Measurements from ENCODE around the gene MTMR10. TPM values are rescaled to one million over a fixed set of nuclear protein-coding genes. Genes with fewer than 3 reads are reported as not detected.

MTMR10 gene
- total RNA-seq, 1 donor from 2014 or later, result 36.2 TPM

DNA sequence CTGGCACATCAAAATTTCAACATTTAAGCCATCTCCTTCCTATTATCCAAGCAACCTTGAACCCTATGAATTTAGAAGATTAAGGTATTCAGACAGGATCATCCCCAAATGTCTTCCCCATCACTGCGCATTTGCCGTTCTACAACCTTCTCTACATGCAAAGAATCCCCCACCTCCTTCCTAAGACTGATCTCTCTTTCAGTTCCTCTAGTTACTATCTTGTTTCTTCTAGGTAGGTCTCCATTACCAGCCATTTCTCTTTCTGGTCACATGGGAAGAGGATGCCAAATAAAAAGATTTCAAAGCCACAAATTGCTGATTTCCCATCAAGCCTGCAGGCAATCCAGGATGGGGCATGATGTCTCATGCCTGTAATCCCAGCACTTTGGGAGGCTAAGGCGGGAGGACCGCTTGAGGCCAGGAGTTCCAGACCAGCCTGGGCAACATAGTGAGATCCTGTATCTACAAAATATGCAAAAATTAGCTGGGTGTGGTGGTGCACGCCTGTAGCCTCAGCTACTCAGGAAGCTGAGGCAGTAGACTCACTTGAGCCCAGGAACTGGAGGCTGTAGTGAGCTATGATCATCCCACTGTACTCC, 29.7 kb upstream of the MTMR10 start:
- Histone ChIP-seq H3K27me3 (no peaks in the 10 kb centered on the region), H3K36me3 (no peaks in the 10 kb centered on the region), H3K4me1 (no peaks in the 10 kb centered on the region), H3K4me3 (no peak overlapping the region), H3K27ac (no peak overlapping the region), H3K9me3 (no peaks in the 10 kb centered on the region)
- TF ChIP-seq, protein P1, sequence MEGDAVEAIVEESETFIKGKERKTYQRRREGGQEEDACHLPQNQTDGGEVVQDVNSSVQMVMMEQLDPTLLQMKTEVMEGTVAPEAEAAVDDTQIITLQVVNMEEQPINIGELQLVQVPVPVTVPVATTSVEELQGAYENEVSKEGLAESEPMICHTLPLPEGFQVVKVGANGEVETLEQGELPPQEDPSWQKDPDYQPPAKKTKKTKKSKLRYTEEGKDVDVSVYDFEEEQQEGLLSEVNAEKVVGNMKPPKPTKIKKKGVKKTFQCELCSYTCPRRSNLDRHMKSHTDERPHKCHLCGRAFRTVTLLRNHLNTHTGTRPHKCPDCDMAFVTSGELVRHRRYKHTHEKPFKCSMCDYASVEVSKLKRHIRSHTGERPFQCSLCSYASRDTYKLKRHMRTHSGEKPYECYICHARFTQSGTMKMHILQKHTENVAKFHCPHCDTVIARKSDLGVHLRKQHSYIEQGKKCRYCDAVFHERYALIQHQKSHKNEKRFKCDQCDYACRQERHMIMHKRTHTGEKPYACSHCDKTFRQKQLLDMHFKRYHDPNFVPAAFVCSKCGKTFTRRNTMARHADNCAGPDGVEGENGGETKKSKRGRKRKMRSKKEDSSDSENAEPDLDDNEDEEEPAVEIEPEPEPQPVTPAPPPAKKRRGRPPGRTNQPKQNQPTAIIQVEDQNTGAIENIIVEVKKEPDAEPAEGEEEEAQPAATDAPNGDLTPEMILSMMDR (IDR thresholded peaks at IDR 0.05), result no peak
- DNase-seq (no peak), ATAC-seq (no peak)
- intact Hi-C loops (cut with DNase I), result no loop called here

GRCh38 chr15:31020542-31020941, 29.1 kb upstream of the MTMR10 start:
- Histone ChIP-seq H3K36me3 (no peaks in the 10 kb centered on the region), H3K4me1 (no peaks in the 10 kb centered on the region), H3K4me3 (no peak overlapping the region), H3K27me3 (no peaks in the 10 kb centered on the region), H3K9me3 (no peaks in the 10 kb centered on the region), H3K27ac (no peak overlapping the region)
- TF ChIP-seq, protein P1 (IDR thresholded peaks at IDR 0.05), result no peak
- no peak for DNase-seq
- ATAC-seq, result no peak
- intact Hi-C loops (cut with DNase I), result no loop called here

GRCh38 chr15:31019986-31020385, 28.6 kb upstream of the MTMR10 start:
- no peaks in the 10 kb centered on the region for H3K4me1 ChIP-seq
- ATAC-seq (no peak), DNase-seq (no peak)
- no peaks in the 10 kb centered on the region for H3K9me3 ChIP-seq
- no peaks in the 10 kb centered on the region for H3K36me3 ChIP-seq
- TF ChIP-seq, protein P1 (IDR thresholded peaks at IDR 0.05), result no peak
- intact Hi-C loops (cut with DNase I), result no loop called here
- H3K4me3 ChIP-seq, result no peak overlapping the region
- no peaks in the 10 kb centered on the region for H3K27me3 ChIP-seq
- no peak overlapping the region for H3K27ac ChIP-seq

- no peak for ATAC-seq
- H3K27me3 ChIP-seq, result no peaks in the 10 kb centered on the region
Observed at GRCh38 chr15:31017311-31017710, 25.9 kb upstream of the MTMR10 start.

DNA sequence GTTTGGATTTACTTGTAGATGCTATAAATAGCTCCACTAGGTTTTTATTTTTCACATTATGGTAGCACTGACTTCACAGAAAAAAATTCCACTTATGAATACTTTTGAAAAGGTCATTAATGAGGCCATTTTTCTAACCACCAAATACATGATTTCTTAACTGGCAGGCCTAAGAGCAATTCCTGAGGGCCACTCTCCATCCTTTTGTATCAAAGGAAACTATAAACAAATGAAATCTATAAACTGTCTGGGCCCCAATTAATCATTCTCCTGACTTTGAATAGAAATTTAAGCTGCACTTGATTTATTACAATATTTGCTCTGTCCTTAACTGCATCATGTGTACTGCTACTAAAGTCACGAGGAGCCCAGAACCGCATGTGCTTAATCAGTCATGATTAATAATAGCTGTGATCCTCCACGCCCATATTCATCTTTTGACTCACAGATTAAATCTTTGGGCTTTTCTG, 25.1 kb upstream of the MTMR10 start:
- Histone ChIP-seq H3K27ac (no peak overlapping the region), H3K36me3 (no peaks in the 10 kb centered on the region), H3K9me3 (peaks cover 12% of the 10 kb centered on the region), H3K4me1 (no peaks in the 10 kb centered on the region), H3K27me3 (no peaks in the 10 kb centered on the region), H3K4me3 (no peak overlapping the region)
- TF ChIP-seq, protein P1 (IDR thresholded peaks at IDR 0.05), result no peak
- ATAC-seq, result peak; percentile 40
- intact Hi-C loops (cut with DNase I), result no loop called here
- DNase-seq, result no peak

More at GRCh38 chr15:31017311-31017710, 25.9 kb upstream of the MTMR10 start:
- intact Hi-C loops (cut with DNase I), result no loop called here
- TF ChIP-seq, protein P1 (IDR thresholded peaks at IDR 0.05), result no peak
- no peak for DNase-seq
- Histone ChIP-seq H3K36me3 (no peaks in the 10 kb centered on the region), H3K4me3 (no peak overlapping the region), H3K27ac (no peak overlapping the region), H3K9me3 (peaks cover 8% of the 10 kb centered on the region), H3K4me1 (no peaks in the 10 kb centered on the region)

DNA sequence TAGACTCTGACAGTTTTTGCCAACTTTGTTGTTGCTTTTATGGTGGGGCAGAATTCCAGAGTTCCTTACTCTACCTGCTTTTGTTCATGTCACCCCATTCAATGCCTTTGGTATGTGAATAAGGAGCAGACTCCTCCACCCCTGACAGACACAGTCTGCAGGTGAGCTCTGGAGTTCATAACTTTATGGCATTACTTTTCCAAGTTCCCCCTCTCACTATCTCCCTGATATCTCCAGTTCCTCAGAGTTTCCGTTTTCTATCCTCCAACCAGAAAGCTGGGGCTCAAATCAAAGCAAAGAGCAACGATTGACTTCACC, 23.1 kb upstream of the MTMR10 start:
- no peak overlapping the region for H3K4me3 ChIP-seq
- DNase-seq (no peak), ATAC-seq (no peak)
- intact Hi-C loops (cut with DNase I), result no loop called here
- H3K36me3 ChIP-seq, result no peaks in the 10 kb centered on the region
- TF ChIP-seq, protein P1 (IDR thresholded peaks at IDR 0.05), result no peak
- H3K27me3 ChIP-seq, result no peaks in the 10 kb centered on the region
- peak overlapping the region; percentile 58 for H3K27ac ChIP-seq
- H3K4me1 ChIP-seq, result no peaks in the 10 kb centered on the region
- peaks cover 12% of the 10 kb centered on the region for H3K9me3 ChIP-seq

Measured in upper lobe of right lung (tissue), 1 donor.